DMS79 treated with DMSO at 0.1 percent for 48 hours (cell line): Measurements from ENCODE around the gene EPC2.

Experiments
- DNase-seq: peaks from one replicate; lab custom pipeline; 2025; lab: John Stamatoyannopoulos, UW

Gene EPC2, protein sequence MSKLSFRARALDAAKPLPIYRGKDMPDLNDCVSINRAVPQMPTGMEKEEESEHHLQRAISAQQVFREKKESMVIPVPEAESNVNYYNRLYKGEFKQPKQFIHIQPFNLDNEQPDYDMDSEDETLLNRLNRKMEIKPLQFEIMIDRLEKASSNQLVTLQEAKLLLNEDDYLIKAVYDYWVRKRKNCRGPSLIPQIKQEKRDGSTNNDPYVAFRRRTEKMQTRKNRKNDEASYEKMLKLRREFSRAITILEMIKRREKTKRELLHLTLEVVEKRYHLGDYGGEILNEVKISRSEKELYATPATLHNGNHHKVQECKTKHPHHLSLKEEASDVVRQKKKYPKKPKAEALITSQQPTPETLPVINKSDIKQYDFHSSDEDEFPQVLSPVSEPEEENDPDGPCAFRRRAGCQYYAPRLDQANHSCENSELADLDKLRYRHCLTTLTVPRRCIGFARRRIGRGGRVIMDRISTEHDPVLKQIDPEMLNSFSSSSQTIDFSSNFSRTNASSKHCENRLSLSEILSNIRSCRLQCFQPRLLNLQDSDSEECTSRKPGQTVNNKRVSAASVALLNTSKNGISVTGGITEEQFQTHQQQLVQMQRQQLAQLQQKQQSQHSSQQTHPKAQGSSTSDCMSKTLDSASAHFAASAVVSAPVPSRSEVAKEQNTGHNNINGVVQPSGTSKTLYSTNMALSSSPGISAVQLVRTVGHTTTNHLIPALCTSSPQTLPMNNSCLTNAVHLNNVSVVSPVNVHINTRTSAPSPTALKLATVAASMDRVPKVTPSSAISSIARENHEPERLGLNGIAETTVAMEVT

GRCh38 chr2:148643998-148644882, at the start of gene EPC2:
EPC2 (plus strand) TSS chr2:148644751; CDS start chr2:148645018, 267 bp downstream.
- peak; percentile 75 for DNase-seq

DNA sequence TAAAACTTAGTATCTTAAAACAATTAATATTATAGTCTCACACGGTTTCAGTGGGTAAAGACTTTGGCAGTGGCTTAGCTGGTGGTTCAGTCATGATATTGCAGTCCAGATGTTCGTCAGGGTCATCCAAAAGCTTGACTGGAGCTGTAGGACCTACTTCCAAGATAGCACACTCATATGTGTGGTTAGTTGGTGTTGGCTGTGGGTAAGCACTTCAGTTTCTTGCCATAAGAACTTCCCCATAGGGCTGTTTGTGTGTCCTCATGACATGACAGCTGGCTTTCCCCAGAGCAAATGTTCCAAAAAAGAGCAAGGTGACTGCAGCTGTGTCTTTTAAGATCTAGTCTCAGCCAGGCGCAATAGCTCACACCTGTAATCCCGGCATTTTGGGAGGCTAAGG, 48.5 kb upstream of the EPC2 start:
- DNase-seq, result no peak

GRCh38 chr2:148599109-148599991, 45.2 kb upstream of the EPC2 start:
- no peak for DNase-seq

- no peak for DNase-seq
Observed at GRCh38 chr2:148602885-148603561, 41.5 kb upstream of the EPC2 start.

GRCh38 chr2:148603562-148603920, 41.0 kb upstream of the EPC2 start:
- DNase-seq, result no peak

DNA sequence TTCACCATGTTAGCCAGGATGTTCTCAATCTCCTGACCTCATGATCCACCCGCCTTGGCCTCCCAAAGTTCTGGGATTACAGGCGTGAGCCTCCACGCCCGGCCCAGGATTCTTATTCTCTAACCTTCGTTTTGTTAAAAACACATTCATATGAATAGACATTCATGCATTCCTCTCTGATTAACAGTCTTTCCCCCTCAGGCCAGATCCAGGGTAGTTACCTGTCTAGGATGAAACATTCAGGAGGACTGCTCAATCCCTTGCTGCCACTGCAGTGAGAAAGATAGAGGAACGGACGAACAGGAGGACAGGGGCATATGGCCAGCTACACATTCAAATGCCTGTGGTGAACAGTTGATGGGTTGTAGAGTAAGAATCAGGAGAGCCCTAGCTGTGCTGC, 39.6 kb upstream of the EPC2 start:
- DNase-seq, result no peak

DNA sequence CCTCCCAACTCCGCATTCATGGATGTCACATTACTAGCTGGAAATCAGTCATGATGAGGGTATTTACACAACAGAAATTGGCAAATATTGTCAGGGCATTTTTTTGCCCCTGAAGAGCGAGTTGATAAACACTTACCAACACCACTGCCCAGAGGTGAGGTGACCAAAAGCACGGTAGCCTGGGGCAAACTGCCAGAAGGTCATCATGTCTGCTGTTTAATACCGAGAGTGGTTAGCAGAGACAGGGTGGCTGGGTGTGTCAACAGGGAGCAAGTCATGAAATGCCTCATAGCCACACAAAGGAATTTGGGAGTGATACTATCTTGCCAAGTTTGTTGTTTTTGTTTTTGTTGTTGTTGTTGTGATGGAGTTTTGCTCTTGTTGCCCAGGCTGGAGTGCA, 37.0 kb upstream of the EPC2 start:
- no peak for DNase-seq

DNA sequence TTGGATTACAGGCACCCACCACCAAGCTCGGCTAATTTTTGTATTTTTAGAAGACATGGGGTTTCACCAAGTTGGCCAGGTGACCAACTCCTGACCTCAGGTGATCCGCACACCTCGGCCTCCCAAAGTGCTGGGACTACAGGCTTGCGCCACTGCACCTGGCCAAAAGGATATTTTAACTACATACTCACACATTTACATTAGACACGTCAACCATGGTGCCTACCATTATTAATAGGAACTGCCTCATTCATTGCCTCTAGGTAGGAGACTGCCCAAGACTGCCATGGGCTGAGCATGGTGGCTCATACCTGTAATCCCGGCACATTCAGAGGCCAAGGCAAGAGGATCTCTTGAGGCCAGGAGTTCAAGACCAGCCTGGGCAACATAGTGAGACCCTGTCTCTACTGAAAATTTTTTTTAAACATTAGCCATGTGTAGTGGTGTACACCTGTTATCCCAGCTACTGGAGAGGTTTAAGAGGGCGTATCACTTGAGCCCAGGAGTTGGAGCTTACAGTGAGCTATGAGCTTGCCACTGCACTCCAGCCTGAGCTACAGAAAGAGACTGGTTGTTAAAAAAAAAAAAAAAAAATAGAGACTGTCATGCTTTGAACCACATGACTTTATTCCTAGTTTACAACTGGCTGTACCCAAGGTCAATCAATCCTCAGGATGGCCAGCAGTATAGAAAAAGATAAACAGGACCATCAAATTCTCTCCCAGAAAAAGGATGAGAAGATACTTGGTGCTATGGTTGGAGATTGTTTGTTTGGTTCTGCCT, 31.1 kb upstream of the EPC2 start:
- no peak for DNase-seq

GRCh38 chr2:148614014-148614321, 30.6 kb upstream of the EPC2 start:
- no peak for DNase-seq

GRCh38 chr2:148614322-148615049, 30.1 kb upstream of the EPC2 start:
- no peak for DNase-seq

GRCh38 chr2:148615381-148615841, 29.1 kb upstream of the EPC2 start:
- DNase-seq, result no peak

GRCh38 chr2:148616662-148617061, 27.9 kb upstream of the EPC2 start:
- no peak for DNase-seq

GRCh38 chr2:148617219-148617618, 27.3 kb upstream of the EPC2 start:
- no peak for DNase-seq

- no peak for DNase-seq
Observed at GRCh38 chr2:148619560-148620195, 24.9 kb upstream of the EPC2 start.

DNA sequence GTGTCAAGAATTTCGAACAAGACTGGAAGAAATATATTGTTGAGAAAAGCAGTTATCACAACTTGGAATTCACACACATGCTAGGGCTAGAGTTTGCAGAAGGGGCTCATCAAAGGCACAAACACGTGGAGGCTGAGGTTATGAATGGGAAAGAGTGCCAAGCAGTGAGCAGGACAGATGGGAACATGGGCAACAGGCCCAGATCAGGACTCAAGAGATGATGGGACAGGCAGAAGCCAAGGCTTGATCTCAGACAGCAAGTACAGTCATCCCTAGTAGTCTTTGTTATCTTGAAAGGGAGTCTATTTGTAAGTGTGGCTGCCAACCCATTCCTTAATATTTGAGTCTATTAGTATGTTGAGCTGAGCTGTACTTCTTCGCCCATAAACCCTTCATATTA, 22.2 kb upstream of the EPC2 start:
- no peak for DNase-seq

- DNase-seq, result no peak
Observed at GRCh38 chr2:148623086-148623485, 21.5 kb upstream of the EPC2 start.

DNA sequence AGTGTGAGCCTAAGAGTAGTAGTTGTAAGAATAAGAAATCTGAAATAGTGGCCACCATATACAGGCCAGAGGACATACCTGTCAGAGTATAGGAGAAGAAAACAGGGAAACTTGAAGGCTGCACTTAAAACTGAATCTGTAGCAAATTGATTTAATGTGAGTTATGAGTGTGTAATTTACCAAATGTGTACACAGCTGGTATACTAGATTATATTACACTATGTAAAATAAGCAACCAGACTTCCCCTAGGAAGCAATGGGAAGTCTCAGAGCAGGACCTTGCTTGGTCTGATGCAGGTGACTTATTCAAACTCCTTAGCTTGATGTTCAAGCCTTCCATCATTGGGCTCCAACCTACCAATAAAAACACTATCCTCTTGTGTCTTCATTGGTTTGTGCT, 17.3 kb upstream of the EPC2 start:
- DNase-seq, result no peak

DNA sequence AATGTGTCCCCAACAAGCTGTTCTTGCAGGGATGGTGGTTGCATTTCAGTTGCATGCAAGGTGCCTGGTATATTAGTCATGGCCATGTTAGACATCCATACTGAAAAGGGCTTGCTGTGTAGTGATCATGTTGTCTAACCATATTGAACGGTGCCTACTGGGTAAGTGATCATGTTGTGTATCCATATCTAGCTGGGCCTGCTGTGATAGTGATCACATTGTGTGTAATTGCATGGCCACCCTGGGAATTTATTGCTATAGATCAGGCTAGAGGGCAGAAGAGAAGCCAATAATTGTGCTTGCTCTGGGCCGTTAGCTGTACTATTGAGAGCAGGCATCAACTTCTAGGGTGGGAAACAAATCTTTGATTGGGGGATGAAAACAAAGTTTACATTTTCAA, 9.8 kb upstream of the EPC2 start:
- no peak for DNase-seq

DNA sequence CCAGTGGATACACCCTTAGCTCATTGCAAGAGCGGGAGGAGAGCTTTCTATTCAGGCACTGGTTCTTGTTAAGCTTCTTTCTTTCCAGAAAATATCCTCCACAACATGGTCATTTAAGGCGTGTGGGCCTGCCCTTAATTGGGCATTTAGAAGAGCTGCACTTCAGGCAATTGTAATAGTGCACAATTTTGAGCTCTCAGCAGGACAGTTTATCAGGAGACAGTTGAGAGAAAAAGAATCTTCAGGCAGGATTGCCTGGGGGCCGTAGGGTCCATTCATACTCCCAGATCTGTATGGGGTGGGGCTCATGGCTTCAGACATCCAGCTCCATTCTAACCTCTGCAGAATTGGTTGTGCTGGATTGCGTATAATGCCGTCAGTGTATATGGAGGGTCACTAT, 6.0 kb upstream of the EPC2 start:
- no peak for DNase-seq
